NT2/D1 (cell line): ENCODE measurements around the gene PDCD11.

ENCODE experiments used
- DNase-seq: peaks from one replicate; pipeline ENCODE4 v3.0.0-alpha.2; 2011; ENCODE audit warnings: low read depth, low spot score
- H3K27me3 ChIP-seq: 2 replicates; pipeline ENCODE4 v1.6.0; 2011; ENCODE audit warnings: mild to moderate bottlenecking; ENCODE audit not compliant: insufficient read length, insufficient read depth
- H3K36me3 ChIP-seq: 2 replicates; pipeline ENCODE4 v1.6.1; 2011; ENCODE audit warnings: mild to moderate bottlenecking, low read length, mixed read lengths; ENCODE audit not compliant: insufficient read depth, insufficient read length
- H3K4me1 ChIP-seq: 2 replicates; pipeline ENCODE4 v1.5.1; 2011; ENCODE audit not compliant: insufficient read depth, insufficient read length
- H3K4me3 ChIP-seq: 2 replicates; pipeline ENCODE4 v1.5.1; 2011; ENCODE audit warnings: low read depth; ENCODE audit not compliant: insufficient read length
- H3K9ac ChIP-seq: 2 replicates; pipeline ENCODE4 v1.6.0; 2011; ENCODE audit warnings: low read depth; ENCODE audit not compliant: insufficient read length
- H3K9me3 ChIP-seq: 2 replicates; pipeline ENCODE4 v1.5.1; 2011; ENCODE audit warnings: mild to moderate bottlenecking, low read length; ENCODE audit not compliant: insufficient read depth
- SUZ12 ChIP-seq: IDR thresholded peaks from 2 replicates; pipeline ENCODE4 v1.6.1; 2011; ENCODE audit not compliant: insufficient read length, insufficient read depth; ENCODE audit errors: extremely low read depth
- YY1 ChIP-seq: IDR thresholded peaks from 2 replicates; pipeline ENCODE4 v1.6.1; 2011; ENCODE audit not compliant: insufficient read length, insufficient read depth
- ZNF274 ChIP-seq: IDR thresholded peaks from 2 replicates; pipeline ENCODE4 v1.6.1; 2011; ENCODE audit warnings: mild to moderate bottlenecking, low read depth, low read length

The PDCD11 gene

GRCh38 chr10:103449208-103450144 lies 53.0 kb downstream of the PDCD11 start:
- Histone ChIP-seq H3K4me1 (peaks cover 12% of the 10 kb centered on the region), H3K9me3 (no peaks in the 10 kb centered on the region), H3K36me3 (peaks cover 52% of the 10 kb centered on the region), H3K9ac (no peak overlapping the region), H3K4me3 (no peak overlapping the region), H3K27me3 (no peaks in the 10 kb centered on the region)
- no peak for DNase-seq
- TF ChIP-seq YY1: no peak

GRCh38 chr10:103450201-103450695 lies 53.8 kb downstream of the PDCD11 start:
- peaks cover 44% of the 10 kb centered on the region for H3K36me3 ChIP-seq
- no peak for TF ChIP-seq YY1
- no peak for TF ChIP-seq ZNF274
- TF ChIP-seq SUZ12: no peak
- no peak overlapping the region for H3K4me3 ChIP-seq
- H3K27me3 ChIP-seq: no peaks in the 10 kb centered on the region
- DNase-seq: no peak
- H3K9me3 ChIP-seq: no peaks in the 10 kb centered on the region
- H3K4me1 ChIP-seq: peaks cover 12% of the 10 kb centered on the region
- no peak overlapping the region for H3K9ac ChIP-seq

DNA sequence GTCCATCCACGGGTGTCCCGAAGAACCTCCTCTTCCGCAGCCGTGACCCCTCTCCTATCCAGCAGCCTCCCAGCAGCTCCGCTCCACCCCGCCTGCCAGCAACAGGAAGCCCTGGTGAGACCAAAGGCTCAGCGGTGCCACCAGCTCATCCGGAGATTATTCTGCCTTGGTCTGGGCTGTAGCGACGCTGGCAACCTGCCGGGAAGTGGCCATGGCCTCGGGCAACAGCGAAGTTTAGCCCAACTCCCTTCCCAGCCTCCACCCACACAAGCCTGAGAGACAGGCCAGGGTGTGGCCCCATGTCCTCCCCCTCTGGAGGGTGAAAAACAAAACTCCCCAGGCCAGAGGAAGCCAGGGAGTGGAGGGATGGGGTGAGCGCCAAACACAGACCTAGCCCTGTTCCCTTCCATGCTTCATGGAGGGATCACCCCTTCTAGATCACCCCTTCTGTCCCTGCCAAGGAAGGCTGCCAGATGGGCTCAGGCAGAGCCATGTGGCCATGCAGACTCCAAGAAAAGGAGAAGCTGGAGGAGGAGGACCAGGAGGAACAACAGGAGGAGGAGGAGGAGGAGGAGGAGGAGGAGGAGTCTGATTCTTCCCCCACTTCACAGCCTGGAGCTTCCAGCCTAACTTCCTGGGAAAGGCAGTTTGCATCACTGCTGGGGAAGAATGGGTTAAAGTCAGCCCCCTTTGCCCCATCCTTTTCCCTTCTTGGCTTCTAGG lies 54.8 kb downstream of the PDCD11 start:
- no peaks in the 10 kb centered on the region for H3K9me3 ChIP-seq
- peak overlapping the region; percentile 70 for H3K9ac ChIP-seq
- peaks cover 12% of the 10 kb centered on the region for H3K4me1 ChIP-seq
- DNase-seq: no peak
- H3K36me3 ChIP-seq: peaks cover 34% of the 10 kb centered on the region
- H3K4me3 ChIP-seq: peak overlapping the region; percentile 43
- no peaks in the 10 kb centered on the region for H3K27me3 ChIP-seq
- TF ChIP-seq ZNF274: no peak
- TF ChIP-seq SUZ12: no peak
- TF ChIP-seq YY1: no peak

DNA sequence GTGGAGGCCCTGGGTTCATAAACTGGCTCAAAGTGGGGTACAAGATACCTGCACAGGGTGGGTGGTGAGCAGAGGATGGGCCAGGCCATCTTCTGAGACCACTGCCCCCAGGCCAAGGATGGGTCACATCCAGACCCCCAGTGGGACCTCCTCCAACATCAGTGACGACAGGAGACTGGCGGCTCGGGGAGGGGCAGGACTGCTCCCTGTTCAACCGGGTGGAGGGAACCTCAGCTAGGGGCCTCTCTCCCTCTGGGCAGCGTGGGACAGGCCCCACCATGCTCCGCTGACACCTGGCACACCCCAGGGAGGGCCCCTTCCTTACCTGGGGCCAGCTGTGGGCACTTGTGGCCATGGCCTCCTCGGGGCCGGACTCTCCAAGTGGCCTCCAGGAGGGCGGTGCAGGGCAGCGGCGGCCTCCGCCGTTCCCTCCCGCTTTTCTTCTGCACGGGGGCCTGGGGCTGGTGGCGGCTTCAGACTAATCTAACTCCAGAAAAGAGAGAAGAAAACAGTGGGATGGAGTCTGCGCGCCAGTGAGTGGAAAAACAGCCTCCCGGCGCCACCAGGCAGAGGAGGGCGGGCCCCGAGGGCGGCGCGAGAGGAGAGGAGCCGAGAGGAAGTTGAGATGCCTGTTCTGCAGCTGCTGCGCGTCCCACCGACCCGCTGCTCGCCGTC lies 55.5 kb downstream of the PDCD11 start, which contains the start of gene CALHM2:
TSS of gene CALHM2 (minus strand) at position 540 of the 675 bp plus-strand sequence. CDS start 2,429 bp downstream, outside the sequence.
- peak within 1 kb of the TSS; percentile 70 for H3K9ac ChIP-seq
- H3K36me3 ChIP-seq: peaks cover 27% of the 10 kb centered on the region
- H3K9me3 ChIP-seq: no peaks in the 10 kb centered on the region
- DNase-seq: no peak
- peaks cover 12% of the 10 kb centered on the region for H3K4me1 ChIP-seq
- H3K27me3 ChIP-seq: no peaks in the 10 kb centered on the region
- TF ChIP-seq YY1 (no peak), SUZ12 (no peak), ZNF274 (no peak)
- H3K4me3 ChIP-seq: peak within 1 kb of the TSS; percentile 43

- H3K4me3 ChIP-seq: peak overlapping the region; percentile 24
- no peaks in the 10 kb centered on the region for H3K9me3 ChIP-seq
- H3K9ac ChIP-seq: peak overlapping the region; percentile 61
- peaks cover 20% of the 10 kb centered on the region for H3K36me3 ChIP-seq
- H3K27me3 ChIP-seq: no peaks in the 10 kb centered on the region
- peaks cover 12% of the 10 kb centered on the region for H3K4me1 ChIP-seq
- no peak for DNase-seq
- no peak for TF ChIP-seq YY1
- no peak for TF ChIP-seq ZNF274
- no peak for TF ChIP-seq SUZ12
Measured at GRCh38 chr10:103452506-103453230, 56.2 kb downstream of the PDCD11 start.

DNA sequence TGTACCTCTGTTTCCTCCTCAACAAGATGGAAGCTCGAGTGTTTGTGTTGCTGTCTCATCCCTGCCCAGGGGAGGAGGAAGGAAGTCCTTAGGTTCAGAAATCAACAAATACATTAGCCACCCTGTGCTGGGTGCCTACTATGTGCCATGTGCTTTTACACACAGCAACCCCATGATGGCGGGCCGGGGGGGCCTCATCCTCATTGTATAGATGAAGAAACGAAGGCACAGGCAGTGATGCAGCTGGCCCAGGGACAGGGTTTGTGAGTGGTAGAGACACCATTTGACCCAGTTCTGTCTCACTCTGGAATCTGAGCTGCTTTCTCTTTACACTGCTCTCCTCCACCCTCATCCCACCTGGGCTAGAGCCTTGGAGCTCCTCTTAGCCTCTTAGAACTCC lies 57.6 kb downstream of the PDCD11 start:
- Histone ChIP-seq H3K27me3 (no peaks in the 10 kb centered on the region), H3K36me3 (peaks cover 16% of the 10 kb centered on the region), H3K9me3 (no peaks in the 10 kb centered on the region), H3K4me3 (no peak overlapping the region), H3K4me1 (peaks cover 12% of the 10 kb centered on the region), H3K9ac (no peak overlapping the region)
- TF ChIP-seq YY1: no peak
- TF ChIP-seq SUZ12: no peak
- TF ChIP-seq ZNF274: no peak
- no peak for DNase-seq
